ENCODE results near the gene SMDT1.
"Not testable (repeated sequence)": the region's sequence is repeated elsewhere in the genome, so short reads cannot be mapped to it uniquely, and the experiment has no call there.

SMDT1 gene

DNA sequence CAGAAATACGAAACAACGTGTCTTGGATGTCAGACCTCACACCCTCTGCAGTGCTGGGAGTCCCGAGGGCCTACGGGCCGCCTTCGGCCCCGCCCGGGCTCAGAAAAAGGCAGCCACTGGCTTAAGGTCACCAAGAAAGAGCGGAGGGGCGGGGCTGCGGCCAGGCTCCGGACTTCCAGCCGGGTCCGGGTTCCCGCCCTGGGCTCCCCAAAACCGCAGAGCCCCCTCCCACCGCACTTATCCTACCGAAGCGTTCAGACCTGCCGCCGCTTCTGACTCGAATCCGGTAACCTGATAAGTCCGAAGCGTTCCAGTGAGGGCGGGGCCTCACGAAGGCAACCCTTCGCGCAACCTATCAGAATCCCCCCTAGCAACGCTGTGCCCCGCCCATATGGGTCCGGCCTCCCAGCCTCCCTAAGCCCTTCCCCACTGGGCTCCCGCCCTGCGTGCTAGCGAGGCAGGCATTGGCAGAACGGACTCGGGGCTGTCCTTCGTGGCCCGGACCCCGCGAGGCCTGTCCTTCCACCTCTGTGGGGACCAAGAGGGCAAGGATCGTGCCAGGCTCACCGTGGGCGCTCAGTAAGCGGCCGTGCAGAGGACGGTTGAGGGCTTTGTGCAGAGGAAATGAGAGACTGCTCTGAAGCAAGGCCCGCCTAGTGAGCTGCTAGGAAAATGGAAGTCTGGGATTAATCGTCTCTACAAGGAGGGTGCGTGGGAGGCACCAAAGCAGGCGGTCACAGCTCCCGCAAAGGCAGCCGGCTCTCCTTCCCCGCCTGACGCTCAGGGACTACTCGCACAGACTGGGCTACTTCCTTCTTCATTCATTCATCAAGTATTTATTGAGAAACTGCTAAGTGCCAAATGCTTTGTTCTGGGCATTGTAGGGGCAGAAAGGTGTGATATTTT, 8.7 kb upstream of the SMDT1 start, which contains the start of gene NAGA:
Gene NAGA (minus strand): TSS at position 296 of the 906 bp plus-strand sequence. CDS start 515 bp downstream, outside the sequence.
- peak; percentile 71 for DNase-seq (ENCODE audit: low read depth)
- H3K4me3 ChIP-seq (ENCODE audit: control insufficient read depth, low read depth, low read length) = peak within 1 kb of the TSS; percentile 77
- TF ChIP-seq, protein P1, sequence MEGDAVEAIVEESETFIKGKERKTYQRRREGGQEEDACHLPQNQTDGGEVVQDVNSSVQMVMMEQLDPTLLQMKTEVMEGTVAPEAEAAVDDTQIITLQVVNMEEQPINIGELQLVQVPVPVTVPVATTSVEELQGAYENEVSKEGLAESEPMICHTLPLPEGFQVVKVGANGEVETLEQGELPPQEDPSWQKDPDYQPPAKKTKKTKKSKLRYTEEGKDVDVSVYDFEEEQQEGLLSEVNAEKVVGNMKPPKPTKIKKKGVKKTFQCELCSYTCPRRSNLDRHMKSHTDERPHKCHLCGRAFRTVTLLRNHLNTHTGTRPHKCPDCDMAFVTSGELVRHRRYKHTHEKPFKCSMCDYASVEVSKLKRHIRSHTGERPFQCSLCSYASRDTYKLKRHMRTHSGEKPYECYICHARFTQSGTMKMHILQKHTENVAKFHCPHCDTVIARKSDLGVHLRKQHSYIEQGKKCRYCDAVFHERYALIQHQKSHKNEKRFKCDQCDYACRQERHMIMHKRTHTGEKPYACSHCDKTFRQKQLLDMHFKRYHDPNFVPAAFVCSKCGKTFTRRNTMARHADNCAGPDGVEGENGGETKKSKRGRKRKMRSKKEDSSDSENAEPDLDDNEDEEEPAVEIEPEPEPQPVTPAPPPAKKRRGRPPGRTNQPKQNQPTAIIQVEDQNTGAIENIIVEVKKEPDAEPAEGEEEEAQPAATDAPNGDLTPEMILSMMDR (IDR thresholded peaks at IDR 0.05; ENCODE audit: control insufficient read depth, insufficient read depth, low read depth, low read length, missing control alignments) = no peak

DNA sequence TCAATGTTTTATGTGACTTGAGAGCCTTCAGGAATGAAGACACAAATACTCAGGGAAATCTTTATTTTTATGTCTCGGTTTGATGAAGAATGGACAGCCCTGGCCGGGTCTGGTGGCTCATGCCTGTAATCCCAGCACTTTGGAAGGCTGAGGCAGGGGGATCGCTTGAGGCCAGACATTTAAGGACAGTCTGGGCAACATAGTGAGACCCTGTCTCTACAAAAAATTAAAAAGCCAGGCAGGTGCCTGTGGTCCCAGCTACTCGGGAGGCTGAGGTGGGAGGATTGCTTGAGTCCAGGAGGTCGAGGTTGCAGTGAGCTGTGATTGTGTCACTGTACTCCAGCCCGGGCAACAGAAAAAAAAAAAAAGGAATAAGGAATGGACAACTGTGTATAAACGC, 8.0 kb upstream of the SMDT1 start:
- not testable (repeated sequence) for DNase-seq (ENCODE audit: low read depth); H3K4me3 ChIP-seq (ENCODE audit: control insufficient read depth, low read depth, low read length)

DNA sequence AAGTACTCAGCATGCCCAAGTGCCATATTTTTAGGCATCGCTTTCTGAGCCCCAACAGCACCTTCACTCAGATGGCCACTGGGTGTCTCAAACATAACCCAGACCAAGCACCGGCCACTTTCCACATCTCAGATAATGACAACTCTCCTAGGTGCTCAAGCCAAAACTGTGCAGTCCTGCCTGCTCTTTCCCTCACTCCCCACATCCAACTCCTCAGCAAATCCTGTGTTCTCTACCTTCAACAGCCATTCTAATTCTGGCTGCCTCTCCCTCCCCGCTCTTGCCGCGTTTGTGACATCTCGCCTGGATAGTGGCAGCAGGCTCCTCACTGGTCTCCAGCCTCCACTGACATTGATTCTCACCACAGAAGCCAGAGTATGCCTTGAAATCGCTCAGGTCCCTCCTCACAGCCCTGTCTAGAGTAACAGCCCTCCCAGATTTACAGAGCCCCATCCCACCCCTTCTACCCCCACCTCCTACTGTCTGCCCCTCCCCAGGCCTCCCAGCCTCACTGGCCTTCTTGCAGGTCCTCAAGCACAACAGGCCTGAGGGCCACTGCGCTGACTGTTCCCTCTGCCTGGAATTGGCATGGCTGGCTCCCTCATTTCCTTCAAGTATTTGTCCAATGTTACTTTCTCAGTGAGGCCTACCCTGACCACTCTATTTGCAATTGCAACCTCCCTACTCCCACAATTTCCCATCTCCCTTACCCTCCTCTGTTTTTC, 6.7 kb upstream of the SMDT1 start:
- H3K4me3 ChIP-seq (ENCODE audit: control insufficient read depth, low read depth, low read length) = no peak overlapping the region
- TF ChIP-seq, protein P1 (IDR thresholded peaks at IDR 0.05; ENCODE audit: control insufficient read depth, insufficient read depth, low read depth, low read length, missing control alignments) = peak; percentile 17
- DNase-seq (ENCODE audit: low read depth) = no peak

DNA sequence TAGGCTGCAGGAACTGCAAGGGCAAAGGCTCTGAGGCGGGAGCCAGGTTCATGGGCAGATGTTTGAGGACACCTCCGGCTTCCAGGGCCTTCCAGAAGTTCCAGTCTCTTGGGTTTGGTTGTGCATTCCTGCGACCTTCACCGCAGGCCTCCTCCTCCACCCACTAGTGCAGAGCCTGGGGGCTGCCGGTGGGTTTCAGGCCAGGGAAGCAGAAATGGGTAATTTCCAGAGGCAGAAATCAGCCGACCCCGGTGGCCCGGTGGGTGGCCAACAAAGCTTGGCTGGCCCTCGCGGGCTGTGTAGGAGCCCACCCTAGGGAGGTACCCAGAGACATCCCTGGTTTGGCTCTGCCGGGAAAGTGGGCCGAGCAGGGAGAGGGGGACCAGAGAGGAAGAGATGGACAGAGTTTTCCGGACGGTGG, 5.9 kb upstream of the SMDT1 start:
- TF ChIP-seq, protein P1 (IDR thresholded peaks at IDR 0.05; ENCODE audit: control insufficient read depth, insufficient read depth, low read depth, low read length, missing control alignments) = no peak
- DNase-seq (ENCODE audit: low read depth) = no peak

DNA sequence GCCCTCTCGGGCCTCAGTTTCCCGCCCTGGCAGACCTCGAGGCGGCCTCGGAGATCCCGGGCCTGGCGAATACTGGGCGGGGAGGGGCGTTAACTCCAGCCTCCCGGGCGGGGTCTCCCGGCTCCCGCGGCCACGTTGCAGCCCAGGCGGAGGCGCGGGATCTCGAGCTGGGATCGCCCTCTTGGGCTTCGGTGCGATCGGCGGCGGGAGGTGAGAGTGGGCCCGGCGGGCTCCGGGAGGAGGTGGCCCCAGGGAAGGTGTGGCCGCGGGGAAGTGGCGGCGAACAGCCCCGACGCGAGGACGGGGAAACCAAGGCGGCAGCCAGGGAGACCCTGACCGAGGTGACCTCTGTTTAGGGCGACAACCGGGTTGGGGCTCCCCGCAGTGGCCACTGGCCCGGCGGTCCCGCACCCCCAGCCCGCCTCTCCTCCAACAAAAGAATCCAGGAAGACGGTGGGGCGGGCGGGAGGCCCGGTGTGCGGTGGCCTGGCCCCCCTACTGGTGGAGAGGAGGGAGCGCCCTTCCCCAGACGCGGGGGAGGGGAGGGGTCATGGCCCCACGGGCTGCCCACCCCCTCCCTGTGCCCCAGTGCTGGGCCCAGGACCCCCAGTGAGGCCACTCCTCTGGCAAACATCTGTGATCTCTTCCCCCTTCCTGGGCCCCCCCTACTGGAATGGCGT, 5.2 kb upstream of the SMDT1 start, which contains the start of gene PHETA2:
Gene PHETA2 (plus strand): TSS at position 117 of the 680 bp plus-strand sequence. CDS start 3,046 bp downstream, outside the sequence.
- TF ChIP-seq, protein P1 (IDR thresholded peaks at IDR 0.05; ENCODE audit: control insufficient read depth, insufficient read depth, low read depth, low read length, missing control alignments) = peak; percentile 60
- H3K4me3 ChIP-seq (ENCODE audit: control insufficient read depth, low read depth, low read length) = peak within 1 kb of the TSS; percentile 81

More for the DNA sequence above, 5.9 kb upstream of the SMDT1 start:
- peak overlapping the region; percentile 81 for H3K4me3 ChIP-seq (ENCODE audit: control insufficient read depth, low read depth, low read length)

GRCh38 chr22:42074846-42075676, 4.4 kb upstream of the SMDT1 start:
- TF ChIP-seq, protein P1 (IDR thresholded peaks at IDR 0.05; ENCODE audit: control insufficient read depth, insufficient read depth, low read depth, low read length, missing control alignments) = no peak
- DNase-seq (ENCODE audit: low read depth) = no peak

More for the DNA sequence above, 5.2 kb upstream of the SMDT1 start, which contains the start of gene PHETA2:
- no peak for DNase-seq (ENCODE audit: low read depth)

More at GRCh38 chr22:42074846-42075676, 4.4 kb upstream of the SMDT1 start:
- peak overlapping the region; percentile 81 for H3K4me3 ChIP-seq (ENCODE audit: control insufficient read depth, low read depth, low read length)

Data from AG09309 (cell line).